Chondrocyte (in vitro differentiated cells): Measurements from ENCODE around the gene ATG4B. TPM values are rescaled to one million over a fixed set of nuclear protein-coding genes. Genes with fewer than 3 reads are reported as not detected.

Experiments used
- DNase-seq: peaks from one replicate; pipeline ENCODE4 v3.0.0; 2021; ENCODE audit warnings: mixed read lengths, low spot score
- H3K27ac Mint-ChIP-seq: one replicate; pipeline ENCODE4 v1.8.0; 2021; ENCODE audit warnings: mild to moderate bottlenecking, moderate library complexity, mixed read lengths; ENCODE audit not compliant: unreplicated experiment
- H3K27me3 Mint-ChIP-seq: 2 replicates; pipeline ENCODE4 v1.8.0; 2021; ENCODE audit warnings: low read depth, mixed read lengths
- H3K36me3 Mint-ChIP-seq: 2 replicates; pipeline ENCODE4 v1.8.0; 2021; ENCODE audit warnings: low read depth, mixed read lengths
- H3K4me1 Mint-ChIP-seq: 2 replicates; pipeline ENCODE4 v1.8.0; 2021; ENCODE audit warnings: low read depth, mild to moderate bottlenecking, mixed read lengths
- H3K4me3 Mint-ChIP-seq: one replicate; pipeline ENCODE4 v1.8.0; 2021; ENCODE audit warnings: mild to moderate bottlenecking, moderate library complexity, mixed read lengths; ENCODE audit not compliant: unreplicated experiment
- H3K9me3 Mint-ChIP-seq: 2 replicates; pipeline ENCODE4 v1.8.0; 2021; ENCODE audit warnings: low read depth, mixed read lengths
- CTCF ChIP-seq: fragments of 200-600 bp; sonication (generic); IDR thresholded peaks from 2 replicates; pipeline ENCODE4 v1.5.0; 2021; ENCODE audit warnings: antibody characterized with exemption, mild to moderate bottlenecking, moderate library complexity
- total RNA-seq: library from RNA; stranded (reverse); gene quantifications from 3 replicates; pipeline ENCODE4 v1.2.1, GENCODE V29; 2021

Gene ATG4B
- total RNA-seq, 1 donor from 2014 or later: 57.2 TPM

GRCh38 chr2:241641631-241642030 is 4.1 kb downstream of the ATG4B start:
- peaks cover 40% of the 10 kb centered on the region for H3K4me1 Mint-ChIP-seq
- H3K9me3 Mint-ChIP-seq: no peaks in the 10 kb centered on the region
- H3K27me3 Mint-ChIP-seq: no peaks in the 10 kb centered on the region
- no peak overlapping the region for H3K4me3 Mint-ChIP-seq
- H3K36me3 Mint-ChIP-seq: no peaks in the 10 kb centered on the region
- no peak for TF ChIP-seq CTCF
- peak overlapping the region; percentile 33 for H3K27ac Mint-ChIP-seq
- no peak for DNase-seq

- Mint-ChIP-seq H3K27me3 (no peaks in the 10 kb centered on the region), H3K27ac (no peak overlapping the region), H3K4me1 (peaks cover 17% of the 10 kb centered on the region), H3K4me3 (no peak overlapping the region), H3K36me3 (no peaks in the 10 kb centered on the region), H3K9me3 (no peaks in the 10 kb centered on the region)
- no peak for DNase-seq
- TF ChIP-seq CTCF: no peak
These were observed 7.8 kb downstream of the ATG4B start for GRCh38 chr2:241645056-241645914.

- no peak for DNase-seq
- Mint-ChIP-seq H3K4me3 (no peak overlapping the region), H3K27ac (no peak overlapping the region), H3K9me3 (no peaks in the 10 kb centered on the region), H3K27me3 (no peaks in the 10 kb centered on the region), H3K36me3 (no peaks in the 10 kb centered on the region), H3K4me1 (peaks cover 9% of the 10 kb centered on the region)
- TF ChIP-seq CTCF: no peak
These were observed 8.6 kb downstream of the ATG4B start for GRCh38 chr2:241645915-241646645.

- no peak overlapping the region for H3K4me3 Mint-ChIP-seq
- peaks cover 7% of the 10 kb centered on the region for H3K36me3 Mint-ChIP-seq
- TF ChIP-seq CTCF: no peak
- DNase-seq: no peak
- H3K9me3 Mint-ChIP-seq: no peaks in the 10 kb centered on the region
- H3K4me1 Mint-ChIP-seq: no peaks in the 10 kb centered on the region
- no peaks in the 10 kb centered on the region for H3K27me3 Mint-ChIP-seq
- H3K27ac Mint-ChIP-seq: no peak overlapping the region
These were observed 11.0 kb downstream of the ATG4B start for GRCh38 chr2:241648453-241648852.

DNA sequence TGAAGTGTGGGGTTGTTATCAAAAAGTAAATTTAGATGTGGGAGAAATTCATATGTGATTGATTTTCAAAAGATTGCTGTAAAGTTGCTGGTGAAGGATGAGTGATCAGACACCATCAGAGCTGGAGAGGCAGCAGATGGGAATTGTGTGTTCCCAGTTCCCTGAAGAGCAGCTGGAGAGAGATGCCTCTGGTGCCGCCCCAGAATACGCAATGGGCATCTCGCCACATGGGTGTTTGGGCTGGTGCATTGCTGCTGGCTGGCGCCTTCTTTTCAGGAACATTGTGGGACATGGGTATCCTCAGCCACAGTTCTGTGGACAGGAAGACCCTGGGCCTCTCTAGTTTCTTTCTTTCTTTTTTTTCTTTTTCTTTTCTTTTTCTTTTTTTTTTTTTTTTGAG is 11.9 kb downstream of the ATG4B start:
- Mint-ChIP-seq H3K4me3 (no peak overlapping the region), H3K27me3 (no peaks in the 10 kb centered on the region), H3K27ac (no peak overlapping the region), H3K36me3 (peaks cover 7% of the 10 kb centered on the region), H3K9me3 (no peaks in the 10 kb centered on the region), H3K4me1 (no peaks in the 10 kb centered on the region)
- DNase-seq: no peak
- no peak for TF ChIP-seq CTCF
